Transverse colon (tissue), 4 donors: ENCODE data around the gene CDC42BPB.

Experiments used
- CTCF ChIP-seq, 5 experiments: fragments of 200-600 bp in 3 of 5; fragments of 450-650 bp in 2 of 5; sonication (generic) in 3 of 5; IDR thresholded peaks; 1 replicate in 2 of 5; 2 replicates in 3 of 5; pipeline ENCODE4 v1.5.1; 2016 to 2017; ENCODE audit warnings: antibody characterized with exemption in 5 of 5, inconsistent platforms in 3 of 5, mild to moderate bottlenecking in 2 of 5, moderate library complexity in 1 of 5
- EP300 ChIP-seq: sonication (generic); formaldehyde crosslinking; IDR thresholded peaks from one replicate; pipeline ENCODE4 v1.6.1; 2017; ENCODE audit warnings: antibody characterized with exemption, low read depth
- POLR2A ChIP-seq: fragments of 450-650 bp; IDR thresholded peaks from one replicate; pipeline ENCODE4 v1.6.1; 2016; ENCODE audit warnings: antibody characterized with exemption, mild to moderate bottlenecking, moderate library complexity
- POLR2AphosphoS5 ChIP-seq, 3 donors: sonication (generic); formaldehyde crosslinking; IDR thresholded peaks; one replicate each; pipeline ENCODE4 v1.6.1; 2016; ENCODE audit warnings: antibody characterized with exemption in 3 of 3

GRCh38 chr14:102900631-102901571, 156.4 kb downstream of the CDC42BPB start:
- TF ChIP-seq CTCF (IDR thresholded peaks at IDR 0.05) (no peak), POLR2A (no peak), POLR2AphosphoS5 (IDR thresholded peaks at IDR 0.05) (no peak), EP300 (no peak)
